ENCODE measurements around the gene KRTAP4-5. TPM values are rescaled to one million over a fixed set of nuclear protein-coding genes. Genes with fewer than 3 reads are reported as not detected.
A peak's percentile ranks its signal among the peaks of the same experiment; 100 is the strongest.
"Not testable (repeated sequence)": the region's sequence is repeated elsewhere in the genome, so short reads cannot be mapped to it uniquely, and the experiment has no call there.

KRTAP4-5 gene
- total RNA-seq, 6 donors from 2014 or later: not detected

DNA sequence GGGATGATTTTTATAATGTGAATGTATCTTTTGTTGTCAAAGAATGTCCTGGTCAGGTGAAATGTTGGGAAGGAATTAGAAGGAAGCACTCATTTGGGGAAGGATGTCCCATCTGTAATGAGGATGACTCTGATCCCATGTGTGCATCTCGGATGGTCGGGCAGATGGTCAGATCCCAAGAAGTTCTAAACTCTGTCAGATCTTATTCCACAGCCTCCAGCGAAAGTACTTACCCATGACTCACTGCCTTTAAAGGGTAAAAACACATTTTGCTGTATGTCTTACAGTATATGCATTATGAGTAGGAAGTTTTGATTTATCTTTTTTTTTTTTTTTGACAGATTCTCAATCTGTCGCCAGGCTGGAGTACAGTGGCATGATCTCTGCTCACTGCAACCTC, 30.9 kb downstream of the KRTAP4-5 start:
- H3K27me3 ChIP-seq: no peaks in the 10 kb centered on the region
- TF ChIP-seq EP300 (IDR thresholded peaks at IDR 0.05): no peak
- TF ChIP-seq POLR2AphosphoS5 (IDR thresholded peaks at IDR 0.05): no peak
- no peak for TF ChIP-seq POLR2A (IDR thresholded peaks at IDR 0.05)
- TF ChIP-seq, protein P1, sequence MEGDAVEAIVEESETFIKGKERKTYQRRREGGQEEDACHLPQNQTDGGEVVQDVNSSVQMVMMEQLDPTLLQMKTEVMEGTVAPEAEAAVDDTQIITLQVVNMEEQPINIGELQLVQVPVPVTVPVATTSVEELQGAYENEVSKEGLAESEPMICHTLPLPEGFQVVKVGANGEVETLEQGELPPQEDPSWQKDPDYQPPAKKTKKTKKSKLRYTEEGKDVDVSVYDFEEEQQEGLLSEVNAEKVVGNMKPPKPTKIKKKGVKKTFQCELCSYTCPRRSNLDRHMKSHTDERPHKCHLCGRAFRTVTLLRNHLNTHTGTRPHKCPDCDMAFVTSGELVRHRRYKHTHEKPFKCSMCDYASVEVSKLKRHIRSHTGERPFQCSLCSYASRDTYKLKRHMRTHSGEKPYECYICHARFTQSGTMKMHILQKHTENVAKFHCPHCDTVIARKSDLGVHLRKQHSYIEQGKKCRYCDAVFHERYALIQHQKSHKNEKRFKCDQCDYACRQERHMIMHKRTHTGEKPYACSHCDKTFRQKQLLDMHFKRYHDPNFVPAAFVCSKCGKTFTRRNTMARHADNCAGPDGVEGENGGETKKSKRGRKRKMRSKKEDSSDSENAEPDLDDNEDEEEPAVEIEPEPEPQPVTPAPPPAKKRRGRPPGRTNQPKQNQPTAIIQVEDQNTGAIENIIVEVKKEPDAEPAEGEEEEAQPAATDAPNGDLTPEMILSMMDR (IDR thresholded peaks at IDR 0.05): no peak
- WGBS, 2 donors: 91 to 96% methylated on average over 4 of the region's 4 CpGs
- no peak for DNase-seq
- no peak overlapping the region for H3K27ac ChIP-seq
- ATAC-seq (ENCODE audit: low FRiP score in 2 of 2): no peak
- H3K36me3 ChIP-seq: no peaks in the 10 kb centered on the region
- no peak overlapping the region for H3K4me3 ChIP-seq
- H3K9me3 ChIP-seq: no peaks in the 10 kb centered on the region
- H3K4me1 ChIP-seq: no peaks in the 10 kb centered on the region

DNA sequence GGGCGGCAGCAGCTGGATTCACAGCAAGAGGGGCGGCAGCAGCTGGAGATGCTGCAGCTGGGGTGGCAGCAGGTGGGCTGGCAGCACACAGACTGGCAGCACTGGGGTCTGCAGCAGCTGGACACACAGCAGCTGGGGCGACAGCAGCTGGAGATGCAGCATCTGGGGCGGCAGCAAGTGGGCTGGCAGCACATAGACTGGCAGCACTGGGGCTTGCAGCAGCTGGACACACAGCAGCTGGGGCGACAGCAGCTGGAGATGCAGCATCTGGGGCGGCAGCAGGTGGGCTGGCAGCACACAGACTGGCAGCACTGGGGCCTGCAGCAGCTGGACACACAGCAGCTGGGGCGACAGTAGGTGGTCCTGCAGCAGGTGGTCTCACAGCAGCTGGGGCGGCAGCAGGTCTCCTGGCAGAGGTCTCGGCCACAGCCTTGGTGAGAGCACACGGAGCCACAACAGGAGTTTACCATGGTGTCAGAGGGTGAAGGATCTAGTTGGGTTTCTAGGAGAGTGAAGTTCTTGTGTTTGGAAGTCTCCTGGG, 31.7 kb downstream of the KRTAP4-5 start, which contains the start of gene KRTAP4-11:
TSS of gene KRTAP4-11 (minus strand) at position 528 of the 541 bp plus-strand sequence. CDS start at position 470, 58 bp downstream.
- not testable (repeated sequence) for ATAC-seq (ENCODE audit: low FRiP score in 2 of 2); H3K9me3 ChIP-seq; H3K27ac ChIP-seq; H3K27me3 ChIP-seq; H3K36me3 ChIP-seq; H3K4me3 ChIP-seq; H3K4me1 ChIP-seq
- peak in 1 of 2 donors; percentile 68 for DNase-seq
- 78 to 79% methylated on average over 10 of the region's 10 CpGs for WGBS, 2 donors

DNA sequence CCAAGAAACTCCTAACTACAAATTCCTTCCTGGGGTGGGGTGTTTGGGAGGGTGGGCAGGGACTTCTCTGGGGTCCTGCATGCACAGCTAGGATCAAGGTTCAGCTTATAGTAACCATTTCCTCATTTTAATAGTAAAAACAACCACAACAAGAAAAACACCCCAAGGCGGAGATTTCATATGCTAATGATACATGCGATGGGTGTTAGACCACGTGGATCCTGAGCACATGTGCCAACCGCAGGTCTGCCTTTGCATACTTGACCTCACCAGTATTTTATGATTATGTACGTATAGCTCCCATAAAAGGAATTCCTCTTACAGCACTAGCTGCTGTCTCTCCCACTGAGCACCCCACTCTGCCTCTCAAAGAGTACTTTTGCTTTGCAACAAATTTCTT, 33.3 kb downstream of the KRTAP4-5 start:
- WGBS, 2 donors: 50 to 56% methylated on average over 5 of the region's 5 CpGs
- ATAC-seq (ENCODE audit: low FRiP score in 2 of 2) (no peak), DNase-seq (no peak)
- Histone ChIP-seq H3K27me3 (no peaks in the 10 kb centered on the region), H3K27ac (no peak overlapping the region), H3K36me3 (no peaks in the 10 kb centered on the region), H3K4me3 (no peak overlapping the region), H3K9me3 (no peaks in the 10 kb centered on the region), H3K4me1 (no peaks in the 10 kb centered on the region)
- TF ChIP-seq, protein P1 (IDR thresholded peaks at IDR 0.05): no peak
- TF ChIP-seq POLR2AphosphoS5 (IDR thresholded peaks at IDR 0.05) (no peak), POLR2A (IDR thresholded peaks at IDR 0.05) (no peak), EP300 (IDR thresholded peaks at IDR 0.05) (no peak)

- DNase-seq (no peak), ATAC-seq (ENCODE audit: low FRiP score in 2 of 2) (no peak)
- H3K27me3 ChIP-seq: no peaks in the 10 kb centered on the region
- no peaks in the 10 kb centered on the region for H3K4me1 ChIP-seq
- no peaks in the 10 kb centered on the region for H3K36me3 ChIP-seq
- no peak overlapping the region for H3K27ac ChIP-seq
- no peak overlapping the region for H3K4me3 ChIP-seq
- WGBS, 2 donors: 74 to 79% methylated on average over 2 of the region's 2 CpGs
- TF ChIP-seq POLR2A (IDR thresholded peaks at IDR 0.05): no peak
- TF ChIP-seq EP300 (IDR thresholded peaks at IDR 0.05): no peak
- TF ChIP-seq, protein P1 (IDR thresholded peaks at IDR 0.05): no peak
- TF ChIP-seq POLR2AphosphoS5 (IDR thresholded peaks at IDR 0.05): no peak
- H3K9me3 ChIP-seq: no peaks in the 10 kb centered on the region
Observed at GRCh38 chr17:41111151-41111885, 38.3 kb downstream of the KRTAP4-5 start.

DNA sequence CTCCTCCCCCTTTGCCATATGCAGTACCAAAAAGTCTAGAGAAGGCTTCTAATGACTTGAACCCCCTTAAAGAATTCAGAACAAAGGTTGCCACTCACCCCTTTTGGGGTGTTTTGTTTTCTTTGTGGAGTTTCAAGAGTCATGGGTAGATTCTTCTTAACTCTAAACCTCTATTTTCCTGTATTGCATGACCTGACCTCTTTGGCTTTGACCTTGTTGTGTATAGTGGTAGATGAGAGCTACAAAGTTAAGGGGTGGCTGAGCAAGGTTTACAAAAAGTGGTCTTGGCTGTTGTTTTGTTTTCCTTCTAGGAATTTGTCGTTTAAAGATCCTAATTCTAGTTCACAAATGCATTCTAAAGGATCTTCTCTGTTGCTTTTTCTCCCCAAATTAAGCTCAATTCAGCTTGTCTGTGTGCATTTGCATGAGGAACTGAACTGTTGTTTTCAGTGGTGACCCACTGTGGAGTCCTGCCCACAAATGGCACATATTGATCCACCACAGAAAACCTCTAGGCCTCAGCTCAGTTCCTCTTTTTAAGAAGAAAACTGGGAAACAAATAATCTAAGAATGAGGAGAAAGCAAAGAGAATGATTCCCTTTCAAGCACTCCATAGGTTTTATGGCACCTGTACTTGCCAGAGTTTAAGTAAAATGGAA, 40.8 kb downstream of the KRTAP4-5 start:
- not testable (repeated sequence) for H3K36me3 ChIP-seq; H3K27me3 ChIP-seq; H3K9me3 ChIP-seq; H3K4me1 ChIP-seq; H3K27ac ChIP-seq; H3K4me3 ChIP-seq; DNase-seq; ATAC-seq (ENCODE audit: low FRiP score in 2 of 2)
- 0% methylated on average over 1 of the region's 1 CpG for WGBS, 2 donors
